Neuronal stem cell (in vitro differentiated cells): ENCODE results near the gene DNM3.

ENCODE experiments used
- DNase-seq: peaks from one replicate; pipeline ENCODE4 v3.0.0-alpha.2; 2013; ENCODE audit warnings: low spot score
- H2AFZ ChIP-seq: one replicate; pipeline ENCODE4 v1.6.1; 2013; ENCODE audit warnings: mild to moderate bottlenecking, low read length, inconsistent platforms
- H2AK5ac ChIP-seq: 2 replicates; pipeline ENCODE4 v1.6.1; 2013; ENCODE audit warnings: low read depth, mild to moderate bottlenecking, inconsistent platforms, low read length, moderate library complexity, mixed read lengths
- H2BK120ac ChIP-seq: 2 replicates; pipeline ENCODE4 v1.6.1; 2013; ENCODE audit warnings: low read depth, mild to moderate bottlenecking, inconsistent platforms, low read length, moderate library complexity, mixed read lengths
- H2BK12ac ChIP-seq: one replicate; pipeline ENCODE4 v1.6.1; 2013; ENCODE audit warnings: low read length, inconsistent platforms
- H2BK15ac ChIP-seq: 2 replicates; pipeline ENCODE4 v1.6.1; 2013; ENCODE audit warnings: mild to moderate bottlenecking, low read length, inconsistent platforms, mixed read lengths
- H2BK5ac ChIP-seq: one replicate; pipeline ENCODE4 v1.6.1; 2013; ENCODE audit warnings: inconsistent platforms, mild to moderate bottlenecking, low read length, moderate library complexity
- H3K14ac ChIP-seq: one replicate; pipeline ENCODE4 v1.6.1; 2013; ENCODE audit warnings: low read length, inconsistent platforms
- H3K18ac ChIP-seq: 2 replicates; pipeline ENCODE4 v1.6.1; 2013; ENCODE audit warnings: low read length, inconsistent platforms
- H3K23ac ChIP-seq: 2 replicates; pipeline ENCODE4 v1.6.1; 2013; ENCODE audit warnings: low read depth, mild to moderate bottlenecking, mixed read lengths, low read length, inconsistent platforms; ENCODE audit not compliant: poor library complexity
- H3K27ac ChIP-seq: replicated peaks from 3 replicates; pipeline ENCODE4 v1.5.1; 2013; ENCODE audit warnings: low read length, inconsistent platforms
- H3K27me3 ChIP-seq, 3 experiments: 2 replicates each; pipeline ENCODE4 v1.6.1; 2013; ENCODE audit warnings: low read length in 3 of 3, mild to moderate bottlenecking in 2 of 3, inconsistent platforms in 1 of 3, low read depth in 1 of 3, mixed read lengths in 1 of 3, moderate library complexity in 1 of 3; ENCODE audit not compliant: control insufficient read depth in 3 of 3, insufficient read depth in 3 of 3
- H3K36me3 ChIP-seq, 2 donors: replicated peaks in 1 of 2; 2 replicates each; pipeline ENCODE4 v1.6.1; 2013; ENCODE audit warnings: low read length in 2 of 2; ENCODE audit not compliant: control insufficient read depth in 2 of 2, insufficient read depth in 2 of 2
- H3K4ac ChIP-seq: 2 replicates; pipeline ENCODE4 v1.6.1; 2013; ENCODE audit warnings: inconsistent platforms, mild to moderate bottlenecking, low read length, moderate library complexity
- H3K4me1 ChIP-seq, 2 donors: 1 replicate in 1 of 2; 2 replicates in 1 of 2; pipeline ENCODE4 v1.6.1; 2013; ENCODE audit warnings: low read length in 2 of 2, low read depth in 1 of 2; ENCODE audit not compliant: control insufficient read depth in 2 of 2, insufficient read depth in 1 of 2
- H3K4me2 ChIP-seq: one replicate; pipeline ENCODE4 v1.6.1; 2013; ENCODE audit warnings: mild to moderate bottlenecking, low read length, inconsistent platforms; ENCODE audit not compliant: insufficient read depth, poor library complexity, severe bottlenecking
- H3K4me3 ChIP-seq, 2 donors: 2 replicates each; pipeline ENCODE4 v1.5.1; 2013; ENCODE audit warnings: low read length in 2 of 2, mild to moderate bottlenecking in 2 of 2, inconsistent platforms in 1 of 2, moderate library complexity in 1 of 2
- H3K79me1 ChIP-seq: one replicate; pipeline ENCODE4 v1.6.1; 2013; ENCODE audit warnings: low read depth, mild to moderate bottlenecking, inconsistent platforms, low read length, moderate library complexity
- H3K9ac ChIP-seq: one replicate; pipeline ENCODE4 v1.6.1; 2013; ENCODE audit warnings: mild to moderate bottlenecking, low read depth, low read length, inconsistent platforms; ENCODE audit not compliant: poor library complexity
- H3K9me3 ChIP-seq, 2 donors: replicated peaks in 1 of 2; 2 replicates each; pipeline versions ENCODE3 to v1.6.1; 2013; ENCODE audit warnings: low read length in 2 of 2, mild to moderate bottlenecking in 2 of 2, inconsistent platforms in 1 of 2, low read depth in 1 of 2, mixed read lengths in 1 of 2, moderate library complexity in 1 of 2; ENCODE audit not compliant: control insufficient read depth in 2 of 2, insufficient read depth in 1 of 2
- H4K8ac ChIP-seq: one replicate; pipeline ENCODE4 v1.6.1; 2013; ENCODE audit warnings: low read depth, mild to moderate bottlenecking, inconsistent platforms, low read length, moderate library complexity
- H4K91ac ChIP-seq: one replicate; pipeline ENCODE4 v1.6.1; 2013; ENCODE audit warnings: low read length, low read depth, mild to moderate bottlenecking, inconsistent platforms; ENCODE audit not compliant: poor library complexity
- WGBS, 2 donors: extraction: QIAGEN DNeasy Blood & Tissue Kit; methylation state at CpG; one replicate each; pipeline ENCODE4 v1.1.7; 2013; ENCODE audit warnings: missing lambda C conversion rate in 2 of 2, mixed read lengths in 1 of 2; ENCODE audit not compliant: insufficient read length in 2 of 2, insufficient replicate concordance in 1 of 2; ENCODE audit errors: extremely low coverage in 2 of 2; 5-methylcytosine and 5-hydroxymethylcytosine counted together

DNM3 gene

GRCh38 chr1:171872430-171872829 lies 31.1 kb downstream of the DNM3 start:
- no peak for DNase-seq
- Histone ChIP-seq H3K23ac (no peak overlapping the region), H3K4me1 (no peaks in the 10 kb centered on the region), H3K79me1 (no peaks in the 10 kb centered on the region), H2BK120ac (no peak overlapping the region), H3K4ac (no peak overlapping the region), H4K91ac (no peak overlapping the region), H3K27ac (no peak overlapping the region), H4K8ac (no peak overlapping the region), H2AK5ac (no peak overlapping the region), H2AFZ (no peak overlapping the region), H3K36me3 (no peaks in the 10 kb centered on the region), H3K18ac (no peak overlapping the region), H2BK5ac (no peak overlapping the region), H3K9ac (no peak overlapping the region), H3K14ac (no peak overlapping the region), H3K27me3 (no peaks in the 10 kb centered on the region), H3K4me2 (no peak overlapping the region), H2BK15ac (no peak overlapping the region), H2BK12ac (no peak overlapping the region), H3K9me3 (no peaks in the 10 kb centered on the region), H3K4me3 (no peak overlapping the region)
- WGBS, 2 donors: no CpG with 5 or more reads among the region's 5 CpGs

DNA sequence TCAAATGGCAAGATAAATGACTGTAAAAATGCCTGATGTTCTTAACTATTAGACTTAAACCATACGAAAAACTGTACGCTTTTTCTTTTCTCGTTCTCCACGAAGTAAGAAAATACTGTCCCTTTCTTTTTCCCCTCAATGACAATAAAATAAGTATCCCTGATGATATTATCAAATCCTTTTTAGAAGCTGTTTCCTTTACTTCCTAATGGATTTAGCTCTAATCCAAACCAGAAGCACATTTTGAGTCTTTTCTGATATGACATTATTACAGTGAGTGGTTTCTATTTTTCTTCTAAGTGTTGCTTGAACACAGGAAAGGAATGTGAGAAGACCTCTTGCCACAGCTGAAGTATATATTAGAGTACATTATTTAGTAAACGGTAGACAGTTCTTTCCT lies 32.4 kb downstream of the DNM3 start:
- Histone ChIP-seq H2BK5ac (no peak overlapping the region), H4K8ac (no peak overlapping the region), H3K9me3 (no peaks in the 10 kb centered on the region), H2AK5ac (no peak overlapping the region), H2AFZ (no peak overlapping the region), H3K18ac (no peak overlapping the region), H3K14ac (no peak overlapping the region), H2BK12ac (no peak overlapping the region), H3K79me1 (no peaks in the 10 kb centered on the region), H3K4me2 (no peak overlapping the region), H3K23ac (no peak overlapping the region), H4K91ac (no peak overlapping the region), H3K27me3 (no peaks in the 10 kb centered on the region), H3K4me1 (peaks cover 3 to 4% of the 10 kb centered on the region in 2 donors), H3K36me3 (no peaks in the 10 kb centered on the region), H3K4ac (no peak overlapping the region), H3K4me3 (no peak overlapping the region), H3K27ac (no peak overlapping the region), H2BK15ac (no peak overlapping the region), H3K9ac (no peak overlapping the region), H2BK120ac (no peak overlapping the region)
- WGBS, 2 donors: no CpG with 5 or more reads among the region's 5 CpGs
- DNase-seq: no peak

- Histone ChIP-seq H3K36me3 (no peaks in the 10 kb centered on the region), H2AFZ (peak overlapping the region; percentile 39), H2BK15ac (no peak overlapping the region), H4K8ac (no peak overlapping the region), H3K14ac (no peak overlapping the region), H3K4ac (no peak overlapping the region), H3K18ac (no peak overlapping the region), H3K9ac (no peak overlapping the region), H3K9me3 (no peaks in the 10 kb centered on the region), H3K4me3 (no peak overlapping the region), H2AK5ac (no peak overlapping the region), H3K4me1 (peaks cover 4 to 5% of the 10 kb centered on the region in 2 donors), H3K23ac (no peak overlapping the region), H3K27me3 (no peaks in the 10 kb centered on the region), H4K91ac (no peak overlapping the region), H3K79me1 (no peaks in the 10 kb centered on the region), H2BK12ac (no peak overlapping the region), H2BK5ac (no peak overlapping the region), H2BK120ac (no peak overlapping the region), H3K4me2 (no peak overlapping the region), H3K27ac (no peak overlapping the region)
- DNase-seq: no peak
- no CpG with 5 or more reads among the region's 3 CpGs for WGBS, 2 donors
Observed at GRCh38 chr1:171877701-171878100, 36.4 kb downstream of the DNM3 start.

DNA sequence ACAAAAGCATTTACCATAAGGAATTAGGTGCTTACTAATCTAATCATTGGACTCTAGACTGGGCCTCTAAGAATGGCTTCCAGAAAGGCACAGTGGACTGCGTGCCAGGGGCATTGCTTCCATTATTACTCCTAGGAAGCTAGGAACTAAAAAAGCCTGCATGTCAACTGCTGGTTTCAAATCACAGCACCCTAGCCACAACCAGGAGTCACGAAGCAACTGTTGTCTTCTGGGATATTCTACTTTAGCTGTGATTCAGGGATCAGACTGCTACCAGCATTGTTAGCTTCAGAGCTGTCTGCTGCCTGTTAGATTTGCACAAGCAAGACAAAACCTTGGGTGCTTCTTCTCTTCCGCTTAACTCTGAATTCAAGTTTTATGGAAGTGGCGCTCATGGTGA lies 38.3 kb downstream of the DNM3 start:
- H3K23ac ChIP-seq: no peak overlapping the region
- H2AFZ ChIP-seq: peak overlapping the region; percentile 17
- no peak overlapping the region for H3K14ac ChIP-seq
- H3K4ac ChIP-seq: no peak overlapping the region
- H2BK15ac ChIP-seq: no peak overlapping the region
- H3K18ac ChIP-seq: no peak overlapping the region
- H3K79me1 ChIP-seq: no peaks in the 10 kb centered on the region
- no peak overlapping the region for H2BK12ac ChIP-seq
- H3K4me2 ChIP-seq: no peak overlapping the region
- H4K91ac ChIP-seq: no peak overlapping the region
- H3K27me3 ChIP-seq: no peaks in the 10 kb centered on the region
- peaks cover 4 to 5% of the 10 kb centered on the region in 2 donors for H3K4me1 ChIP-seq
- H3K36me3 ChIP-seq: no peaks in the 10 kb centered on the region
- no peak overlapping the region for H2AK5ac ChIP-seq
- H3K9ac ChIP-seq: no peak overlapping the region
- no peak overlapping the region for H2BK120ac ChIP-seq
- H4K8ac ChIP-seq: no peak overlapping the region
- no peak overlapping the region for H3K27ac ChIP-seq
- no CpG with 5 or more reads among the region's 4 CpGs for WGBS, 2 donors
- DNase-seq: no peak
- H2BK5ac ChIP-seq: no peak overlapping the region
- H3K4me3 ChIP-seq: no peak overlapping the region
- no peaks in the 10 kb centered on the region for H3K9me3 ChIP-seq
